ENCODE data around the gene INTS2.

The INTS2 gene

GRCh38 chr17:61836266-61837174, 91.3 kb downstream of the INTS2 start:
- no peak overlapping the region for H3K27ac ChIP-seq
- TF ChIP-seq ZFX (IDR thresholded peaks at IDR 0.05) (no peak), CTCF (conservative IDR thresholded peaks at IDR 0.05) (no peak)

- TF ChIP-seq CTCF (conservative IDR thresholded peaks at IDR 0.05) (no peak), ZFX (IDR thresholded peaks at IDR 0.05) (no peak)
- H3K27ac ChIP-seq, result no peak overlapping the region
Measured at GRCh38 chr17:61835606-61836005, 92.2 kb downstream of the INTS2 start.

- TF ChIP-seq CTCF (conservative IDR thresholded peaks at IDR 0.05) (no peak), ZFX (IDR thresholded peaks at IDR 0.05) (no peak)
- no peak overlapping the region for H3K27ac ChIP-seq
Measured at GRCh38 chr17:61834610-61835009, 93.2 kb downstream of the INTS2 start.

GRCh38 chr17:61833536-61834193, 94.1 kb downstream of the INTS2 start:
- no peak for TF ChIP-seq ZFX (IDR thresholded peaks at IDR 0.05)
- TF ChIP-seq CTCF (conservative IDR thresholded peaks at IDR 0.05), result no peak
- no peak overlapping the region for H3K27ac ChIP-seq

GRCh38 chr17:61832463-61832862, 95.3 kb downstream of the INTS2 start:
- H3K27ac ChIP-seq, result no peak overlapping the region
- no peak for TF ChIP-seq CTCF (conservative IDR thresholded peaks at IDR 0.05)
- no peak for TF ChIP-seq ZFX (IDR thresholded peaks at IDR 0.05)

- TF ChIP-seq CTCF (conservative IDR thresholded peaks at IDR 0.05) (no peak), ZFX (IDR thresholded peaks at IDR 0.05) (no peak)
- H3K27ac ChIP-seq, result no peak overlapping the region
Measured at GRCh38 chr17:61831099-61831498, 96.7 kb downstream of the INTS2 start.

- no peak for TF ChIP-seq CTCF (conservative IDR thresholded peaks at IDR 0.05)
- TF ChIP-seq ZFX (IDR thresholded peaks at IDR 0.05), result no peak
- H3K27ac ChIP-seq, result no peak overlapping the region
Measured at GRCh38 chr17:61828694-61829093, 99.1 kb downstream of the INTS2 start.
